HG03442 (cell line): ENCODE results near the gene NISCH.
"Not testable (repeated sequence)": the region's sequence is repeated elsewhere in the genome, so short reads cannot be mapped to it uniquely, and the experiment has no call there.

Source experiments
- ATAC-seq: cut with Tn5 transposase; IDR thresholded peaks from one replicate; pipeline ENCODE4 v1.9.1; 2021; ENCODE audit warnings: mild to moderate bottlenecking, moderate library complexity; ENCODE audit not compliant: unreplicated experiment

The NISCH gene

DNA sequence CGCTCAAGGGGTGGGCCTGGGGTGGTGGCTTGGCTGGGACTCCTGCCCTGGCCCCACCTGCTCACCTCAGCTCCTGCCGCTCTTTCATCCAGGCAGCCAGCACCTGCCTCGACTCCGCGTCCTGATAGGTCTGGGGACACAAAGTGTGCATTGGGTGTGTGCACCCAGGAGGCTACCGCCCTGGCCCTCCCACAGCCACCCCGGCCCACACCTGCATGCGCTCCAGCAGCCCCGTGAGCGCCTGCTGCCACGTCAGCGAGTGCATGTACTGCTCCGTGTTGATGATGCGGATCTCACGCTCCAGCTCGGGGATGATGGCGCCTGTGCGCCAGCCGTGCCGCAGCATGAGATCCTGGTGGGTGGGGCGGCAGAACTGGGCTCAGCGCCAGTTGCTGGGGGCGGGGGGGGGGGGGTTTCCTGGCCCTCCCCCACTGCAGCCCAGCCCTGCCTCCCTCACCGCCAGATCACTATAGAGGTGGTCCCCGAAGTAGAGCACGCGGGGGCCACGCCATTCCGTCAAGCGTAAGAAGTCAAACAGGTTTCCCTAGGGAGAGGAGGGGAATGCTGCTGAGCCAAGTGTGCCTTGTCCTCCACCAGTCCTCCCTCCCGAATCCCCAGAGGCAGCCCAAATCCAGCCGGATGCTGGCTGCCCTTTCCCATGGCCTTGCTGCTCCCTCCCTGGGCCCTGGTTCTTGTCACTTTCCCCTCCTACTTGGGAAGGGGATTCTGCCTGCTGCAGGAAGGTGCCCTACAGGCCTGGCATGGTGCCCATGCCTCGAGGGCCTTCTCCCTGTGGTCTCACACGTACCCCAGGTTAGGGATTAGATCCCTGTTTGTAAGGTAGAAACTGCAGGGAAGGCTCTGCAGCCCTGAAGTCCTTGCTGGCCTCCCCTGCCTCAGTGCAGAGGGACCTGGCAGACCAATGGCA, 69.6 kb downstream of the NISCH start:
- ATAC-seq = no peak

DNA sequence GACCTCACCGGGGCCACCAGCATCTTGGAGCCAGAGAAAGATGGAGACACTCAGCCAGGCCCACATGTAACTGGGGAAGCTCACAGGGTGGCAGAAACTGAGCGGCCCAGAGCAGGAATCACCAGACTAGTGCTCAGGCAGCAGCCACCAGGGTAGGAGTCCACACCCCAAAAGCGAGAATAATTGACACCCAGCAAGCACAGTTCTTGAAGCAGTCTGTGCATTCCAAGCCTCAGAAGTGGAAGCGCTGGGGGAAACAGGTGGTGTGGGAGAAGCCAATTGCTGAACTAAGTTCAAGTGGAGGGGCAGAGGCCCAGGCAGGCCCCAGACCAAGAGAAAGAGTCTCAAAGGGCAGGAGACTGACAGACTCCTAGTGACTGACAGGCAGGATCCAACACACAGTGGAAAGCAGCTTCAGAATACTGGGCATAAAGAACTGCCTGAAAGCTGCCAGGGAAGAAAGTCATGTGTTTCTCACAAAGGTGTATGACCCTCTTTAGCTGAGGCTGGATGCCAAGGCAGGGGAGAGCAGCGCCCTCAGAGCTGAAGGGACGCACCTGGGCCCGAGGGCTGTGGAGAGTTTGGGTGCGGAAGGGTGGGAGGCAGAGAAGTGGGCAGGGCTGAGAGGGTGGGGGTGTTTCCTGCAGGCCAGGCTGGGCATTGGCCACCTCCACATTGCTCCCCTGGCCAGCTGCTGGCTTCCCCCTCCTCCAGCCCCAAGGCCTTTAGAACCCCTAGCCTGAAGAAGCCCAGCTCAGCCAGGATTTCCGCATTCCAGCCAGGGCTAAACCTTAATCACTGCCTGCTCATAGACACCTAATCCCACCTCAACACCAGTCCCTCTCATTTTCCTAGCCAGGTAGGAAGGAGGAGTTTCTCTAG, 70.5 kb downstream of the NISCH start:
- no peak for ATAC-seq

DNA sequence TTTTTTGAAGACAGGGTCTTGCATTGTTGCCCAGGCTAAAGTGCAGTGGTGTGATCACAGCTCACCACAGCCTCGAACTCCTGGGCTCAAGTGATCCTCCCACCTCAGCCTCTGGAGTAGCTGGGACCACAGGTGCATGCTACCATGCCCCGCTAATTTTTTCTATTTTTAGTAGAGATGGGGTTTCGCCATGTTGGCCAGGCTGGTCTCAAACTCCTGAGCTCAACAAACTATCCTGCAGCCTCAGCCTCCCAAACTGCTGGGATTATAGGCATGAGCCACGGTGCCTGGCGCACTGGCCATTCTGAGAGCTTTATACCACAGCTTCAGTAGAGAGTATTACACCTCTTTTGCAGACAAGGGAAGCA, 71.3 kb downstream of the NISCH start:
- ATAC-seq = not testable (repeated sequence)

DNA sequence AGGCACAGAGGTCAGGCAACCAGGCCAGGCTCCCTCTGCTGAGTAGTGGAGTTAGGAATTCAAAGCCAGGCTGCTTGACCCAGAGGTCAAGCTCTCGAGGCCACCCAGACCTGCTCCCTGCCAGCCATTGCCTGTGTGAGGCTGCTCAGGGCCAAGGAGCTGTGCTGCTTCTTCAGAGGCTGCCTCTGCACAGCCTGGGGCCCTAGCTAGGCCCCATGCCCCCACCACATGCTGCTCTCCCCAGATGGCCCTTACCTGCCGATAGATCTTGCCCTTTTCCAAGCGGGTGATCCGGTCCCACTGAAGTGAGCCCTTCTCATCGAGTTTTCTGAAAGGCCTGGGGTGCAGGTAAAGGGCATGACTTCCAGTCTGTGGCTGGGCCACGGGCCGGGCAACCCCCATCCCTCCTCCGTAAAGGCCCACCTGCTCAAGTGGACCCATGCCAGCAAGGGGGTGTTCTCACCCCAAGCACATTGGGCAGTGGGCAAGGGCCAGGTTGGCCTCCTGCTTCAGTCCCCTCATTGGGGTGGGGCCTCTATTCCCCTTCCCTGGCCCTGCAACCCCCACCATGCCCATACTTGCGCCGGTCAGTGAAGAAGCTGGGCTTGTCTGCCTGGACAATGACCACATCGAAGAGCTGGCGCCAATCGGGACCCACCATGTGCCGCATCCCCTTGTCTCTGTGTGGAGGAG, 71.8 kb downstream of the NISCH start:
- no peak for ATAC-seq

DNA sequence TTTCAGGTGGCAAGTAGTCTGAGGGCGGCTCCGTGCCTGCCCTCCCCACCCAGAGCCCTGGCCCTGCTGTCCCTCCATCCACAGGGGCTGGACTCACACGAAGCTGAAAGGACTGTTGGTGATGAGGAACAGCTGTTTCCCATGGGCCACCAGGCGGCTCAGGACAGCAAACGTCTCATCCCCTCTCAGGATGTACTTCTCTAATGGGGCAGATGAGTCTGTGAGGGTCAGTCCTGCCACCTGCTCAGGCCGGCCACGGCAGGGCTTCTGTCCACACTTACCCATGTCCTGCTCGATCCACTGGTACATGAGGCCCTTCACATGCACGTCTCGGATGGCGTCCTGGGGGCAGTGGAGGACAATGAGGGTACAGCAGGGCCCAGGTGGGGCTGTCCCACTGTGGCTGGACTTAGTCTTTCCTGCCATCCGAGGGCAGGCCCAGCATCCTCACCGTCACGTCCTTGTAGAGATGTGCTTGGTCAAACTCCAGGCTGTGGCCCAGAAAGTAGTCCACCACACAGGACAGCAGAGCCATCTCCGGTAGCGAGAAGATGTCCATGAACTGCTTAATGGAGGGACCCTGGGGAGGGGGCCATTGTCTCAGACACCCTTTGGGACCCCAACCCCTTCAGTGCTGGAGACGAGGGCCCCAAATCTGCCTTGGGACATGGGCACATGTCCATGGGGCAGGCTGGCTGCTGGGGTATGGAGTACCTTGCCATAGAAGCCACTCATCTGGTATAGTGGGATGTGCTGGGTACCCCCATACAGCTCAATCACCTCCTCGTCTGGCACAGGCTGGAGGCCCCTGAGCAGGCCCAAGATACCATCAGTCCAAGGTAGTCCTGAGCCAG, 72.6 kb downstream of the NISCH start:
- ATAC-seq = no peak

- ATAC-seq = no peak
Measured at GRCh38 chr3:52528586-52529375, 73.4 kb downstream of the NISCH start.

DNA sequence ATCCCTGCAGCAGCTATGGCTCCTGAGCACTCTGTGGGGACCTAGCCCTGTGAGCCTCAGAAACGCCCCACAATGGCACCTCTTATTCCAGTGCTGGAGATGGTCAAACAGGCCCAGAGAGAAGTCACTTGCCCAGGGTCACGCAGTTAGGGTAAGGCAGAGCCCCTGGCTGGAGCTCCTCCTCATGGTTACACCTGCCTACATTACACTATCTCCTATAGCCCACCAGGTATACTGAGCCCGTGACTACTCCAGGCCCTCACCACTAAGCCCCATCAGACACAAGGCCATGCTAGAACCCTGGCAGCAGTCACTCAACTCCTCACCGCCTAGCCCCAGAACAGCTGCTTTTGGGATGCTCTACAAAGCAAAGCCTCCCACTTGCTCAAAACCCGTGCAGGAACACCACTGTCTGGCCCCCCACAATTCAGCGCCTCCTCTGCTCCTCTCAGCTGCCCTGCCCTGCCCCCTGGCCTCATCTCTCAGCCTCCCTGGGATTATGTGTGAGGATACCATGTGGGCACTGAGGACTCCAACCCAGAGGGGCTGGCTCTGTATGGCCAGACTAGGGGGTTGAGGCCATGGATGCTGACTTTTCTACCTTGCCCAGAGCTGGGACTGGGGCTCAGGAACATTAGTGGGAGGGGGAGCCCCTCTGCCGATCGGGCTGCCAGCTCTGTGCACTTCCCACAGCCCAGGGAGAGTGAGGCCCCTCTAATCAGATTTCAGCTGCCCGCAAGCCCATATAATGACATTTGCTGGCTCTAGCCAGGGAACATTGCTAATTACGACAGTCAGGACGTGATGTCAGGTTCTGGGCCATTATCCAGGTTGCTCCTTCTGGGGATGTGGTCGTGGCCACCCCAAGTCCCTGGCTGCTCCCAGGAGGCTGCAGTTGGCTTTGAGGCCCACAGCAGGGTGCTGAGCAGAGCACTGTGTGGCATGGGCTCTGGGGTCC, 74.3 kb downstream of the NISCH start:
- no peak for ATAC-seq

GRCh38 chr3:52530918-52531826, 75.8 kb downstream of the NISCH start:
- ATAC-seq = no peak

DNA sequence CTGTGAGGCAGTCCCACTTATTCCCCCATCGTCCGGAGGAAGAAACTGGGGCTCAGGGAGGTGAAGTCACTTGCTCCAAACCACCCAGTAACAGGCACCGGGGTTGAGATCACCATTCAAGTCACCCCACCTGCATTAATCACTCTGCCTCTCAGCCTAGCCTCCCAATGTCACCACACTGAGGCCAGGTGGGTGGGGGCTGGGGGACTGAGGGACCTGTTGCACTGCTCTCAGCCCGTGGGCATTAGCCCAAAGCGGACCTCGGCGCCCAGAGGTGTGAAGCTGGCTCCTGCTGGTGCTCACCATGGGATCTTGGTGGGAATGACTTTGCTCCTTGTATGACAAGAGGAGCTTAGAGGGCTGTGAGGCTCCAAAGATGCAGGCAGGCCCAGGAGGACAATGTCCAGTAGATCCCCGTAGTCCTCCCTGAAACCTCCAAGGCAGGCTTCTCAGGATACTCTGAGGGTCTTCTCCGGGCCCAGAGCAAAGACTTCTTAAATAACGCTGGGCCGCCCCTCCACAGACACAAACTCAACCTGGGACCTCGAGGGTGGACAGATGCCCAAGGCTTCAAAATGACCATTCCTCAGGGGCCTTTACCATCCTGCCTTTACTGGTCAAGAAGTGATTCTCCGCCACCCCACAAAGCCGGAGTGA, 76.6 kb downstream of the NISCH start:
- ATAC-seq = no peak

DNA sequence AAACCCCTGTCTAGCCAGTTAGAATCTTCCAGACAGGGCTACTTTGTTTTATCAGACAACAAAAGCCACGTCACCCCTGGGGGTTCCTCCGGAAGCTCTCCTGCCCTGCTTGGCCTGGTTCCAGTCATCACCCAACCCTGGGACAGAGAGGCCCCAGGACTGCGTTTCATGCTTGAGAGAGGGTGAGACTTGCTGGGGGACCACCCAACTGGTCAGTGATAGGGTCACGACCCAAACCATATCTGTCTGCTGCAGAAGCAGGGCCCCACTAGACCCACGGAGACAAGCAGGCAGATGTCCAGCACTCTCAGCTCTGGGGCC, 77.1 kb downstream of the NISCH start:
- ATAC-seq = no peak

GRCh38 chr3:52532838-52533622, 77.6 kb downstream of the NISCH start:
- ATAC-seq = no peak

GRCh38 chr3:52533623-52534280, 78.3 kb downstream of the NISCH start, which contains the start of gene NT5DC2:
NT5DC2 (minus strand) TSS chr3:52533857; CDS start chr3:52533737, 120 bp downstream.
- peak; percentile 28 for ATAC-seq

DNA sequence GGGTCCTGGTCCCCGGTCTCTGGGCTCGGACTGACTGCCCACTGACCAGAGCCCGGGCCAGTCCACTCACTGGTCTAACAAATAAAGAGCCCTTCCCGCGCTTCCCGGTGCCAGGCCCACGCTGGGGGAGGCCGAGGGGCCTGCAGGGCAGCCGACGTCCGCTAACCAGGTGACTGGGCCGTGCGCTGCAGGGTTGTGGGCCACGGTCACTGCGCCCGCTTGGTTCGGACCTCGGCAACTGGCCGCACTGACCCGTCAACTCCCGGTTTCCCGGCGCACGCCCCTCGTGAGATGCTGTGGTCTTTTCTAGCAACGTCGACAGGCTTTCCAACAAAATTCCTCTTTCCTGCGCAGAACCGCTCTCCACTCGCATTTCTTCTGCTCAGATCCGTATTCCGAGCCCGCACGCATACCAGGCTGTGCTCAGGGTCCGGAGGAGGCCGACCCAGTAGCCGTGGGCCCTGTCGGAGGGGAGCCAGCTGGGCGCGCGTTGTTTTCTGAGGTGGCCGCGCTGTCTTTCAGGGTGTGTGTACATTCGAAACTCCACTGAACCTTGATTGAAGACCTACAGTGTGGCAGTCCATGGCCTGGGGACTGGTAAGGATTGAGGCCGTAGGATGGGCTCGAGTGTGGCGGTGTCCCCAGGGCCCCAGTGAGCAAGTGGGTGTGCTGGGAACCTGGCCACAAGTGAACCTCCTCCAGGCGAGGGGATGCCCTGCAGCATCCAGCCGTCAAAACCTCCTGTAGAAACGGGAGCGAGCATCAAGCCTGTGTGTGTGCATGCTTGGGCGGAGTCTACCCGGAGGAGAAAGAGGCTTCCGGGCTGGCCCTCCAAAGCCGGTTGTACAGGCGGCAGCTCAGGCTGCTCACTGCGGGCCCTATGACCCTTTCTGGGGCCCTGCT, 79.1 kb downstream of the NISCH start:
- ATAC-seq = no peak

DNA sequence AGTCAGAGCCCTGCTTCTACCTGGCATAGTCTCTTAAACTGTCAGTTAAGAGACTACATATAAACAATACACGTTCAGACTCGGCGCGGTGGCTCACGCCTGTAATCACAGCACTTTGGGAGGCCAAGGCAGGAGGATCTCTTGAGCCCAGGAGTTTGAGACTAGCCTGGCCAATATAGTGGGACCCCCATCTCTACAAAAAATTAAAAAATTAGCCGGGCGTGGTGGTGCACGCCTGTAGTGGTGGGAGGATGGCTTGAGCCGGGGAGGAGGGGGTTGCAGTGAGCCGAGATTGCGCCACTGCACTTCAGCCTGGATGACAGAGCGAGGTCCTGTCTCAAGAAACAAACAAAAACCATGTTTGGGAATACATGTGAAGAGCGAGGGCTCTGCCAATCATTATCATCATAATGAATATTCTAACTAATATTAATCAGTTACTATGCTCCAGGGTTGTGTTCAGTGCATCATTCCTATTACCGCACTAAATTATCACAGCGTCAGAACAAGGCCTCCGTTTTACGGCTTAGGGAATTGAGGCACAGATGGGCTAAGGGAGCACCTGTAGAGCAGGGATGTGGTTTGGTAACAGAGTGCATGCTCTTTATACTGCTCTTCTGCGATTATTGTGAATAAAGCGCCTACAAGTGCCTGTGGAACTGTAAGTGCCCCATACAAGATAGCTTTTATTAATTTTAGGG, 80.2 kb downstream of the NISCH start:
- no peak for ATAC-seq
